Measurements from ENCODE around the gene PYROXD2. TPM values are rescaled to one million over a fixed set of nuclear protein-coding genes. Genes with fewer than 3 reads are reported as not detected.

The PYROXD2 gene
- total RNA-seq, 1 experiment from 2014 or later = 7.0 TPM

- CTCF ChIA-PET = no interaction called here
- Mint-ChIP-seq H3K4me3 (ENCODE audit: low read depth, unreplicated experiment) (no peak overlapping the region), H3K27ac (ENCODE audit: unreplicated experiment) (no peak overlapping the region), H3K27me3 (ENCODE audit: unreplicated experiment) (no peaks in the 10 kb centered on the region), H3K9me3 (ENCODE audit: low read depth, unreplicated experiment) (no peaks in the 10 kb centered on the region), H3K36me3 (ENCODE audit: insufficient read depth, unreplicated experiment) (no peaks in the 10 kb centered on the region), H3K4me1 (ENCODE audit: low read depth, unreplicated experiment) (no peaks in the 10 kb centered on the region)
- intact Hi-C loops (cut with micrococcal nuclease; ENCODE audit: unreplicated experiment) = no loop called here
- no peak for TF ChIP-seq CTCF (IDR thresholded peaks at IDR 0.05; ENCODE audit: unreplicated experiment)
- no TSS peak for BruUV-seq (replicated peaks)
- DNase-seq = no peak
Measured at GRCh38 chr10:98391578-98391991, 23.4 kb downstream of the PYROXD2 start.

DNA sequence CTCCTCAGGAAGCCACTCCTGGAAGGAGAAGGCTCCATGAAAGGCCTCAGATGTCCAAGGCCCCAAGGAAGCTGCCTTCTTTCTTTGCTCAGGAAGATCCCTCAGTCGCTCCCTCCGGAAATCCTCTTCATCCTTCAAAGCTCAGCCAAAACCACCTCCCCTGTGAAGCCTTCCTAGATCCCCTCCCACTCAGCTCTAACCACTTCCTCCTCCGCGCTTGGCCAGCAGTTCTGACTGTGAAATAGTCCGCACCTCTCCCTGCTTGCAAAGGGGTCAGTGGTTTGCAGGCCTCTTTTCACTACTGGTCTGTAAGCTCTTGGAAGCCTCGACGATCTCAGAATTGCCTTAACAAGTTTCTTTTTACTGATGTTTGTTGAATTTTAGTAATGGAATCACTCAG, 23.9 kb downstream of the PYROXD2 start:
- BruUV-seq (replicated peaks) = no TSS peak
- CTCF ChIA-PET = no interaction called here
- no peak overlapping the region for H3K27ac Mint-ChIP-seq (ENCODE audit: unreplicated experiment)
- no peaks in the 10 kb centered on the region for H3K27me3 Mint-ChIP-seq (ENCODE audit: unreplicated experiment)
- TF ChIP-seq CTCF (IDR thresholded peaks at IDR 0.05; ENCODE audit: unreplicated experiment) = no peak
- intact Hi-C loops (cut with micrococcal nuclease; ENCODE audit: unreplicated experiment) = no loop called here
- no peak for DNase-seq
- no peaks in the 10 kb centered on the region for H3K4me1 Mint-ChIP-seq (ENCODE audit: low read depth, unreplicated experiment)
- no peaks in the 10 kb centered on the region for H3K9me3 Mint-ChIP-seq (ENCODE audit: low read depth, unreplicated experiment)
- no peaks in the 10 kb centered on the region for H3K36me3 Mint-ChIP-seq (ENCODE audit: insufficient read depth, unreplicated experiment)
- no peak overlapping the region for H3K4me3 Mint-ChIP-seq (ENCODE audit: low read depth, unreplicated experiment)

GRCh38 chr10:98390406-98390805, 24.6 kb downstream of the PYROXD2 start:
- no peak for DNase-seq
- BruUV-seq (replicated peaks) = no TSS peak
- Mint-ChIP-seq H3K27me3 (ENCODE audit: unreplicated experiment) (no peaks in the 10 kb centered on the region), H3K4me1 (ENCODE audit: low read depth, unreplicated experiment) (no peaks in the 10 kb centered on the region), H3K4me3 (ENCODE audit: low read depth, unreplicated experiment) (no peak overlapping the region), H3K36me3 (ENCODE audit: insufficient read depth, unreplicated experiment) (no peaks in the 10 kb centered on the region), H3K27ac (ENCODE audit: unreplicated experiment) (no peak overlapping the region), H3K9me3 (ENCODE audit: low read depth, unreplicated experiment) (no peaks in the 10 kb centered on the region)
- CTCF ChIA-PET = no interaction called here
- TF ChIP-seq CTCF (IDR thresholded peaks at IDR 0.05; ENCODE audit: unreplicated experiment) = no peak
- intact Hi-C loops (cut with micrococcal nuclease; ENCODE audit: unreplicated experiment) = no loop called here

GRCh38 chr10:98389398-98389797, 25.6 kb downstream of the PYROXD2 start:
- no peaks in the 10 kb centered on the region for H3K27me3 Mint-ChIP-seq (ENCODE audit: unreplicated experiment)
- H3K27ac Mint-ChIP-seq (ENCODE audit: unreplicated experiment) = no peak overlapping the region
- CTCF ChIA-PET = no interaction called here

More at GRCh38 chr10:98389398-98389797, 25.6 kb downstream of the PYROXD2 start:
- Mint-ChIP-seq H3K9me3 (ENCODE audit: low read depth, unreplicated experiment) (no peaks in the 10 kb centered on the region), H3K4me1 (ENCODE audit: low read depth, unreplicated experiment) (no peaks in the 10 kb centered on the region), H3K4me3 (ENCODE audit: low read depth, unreplicated experiment) (no peak overlapping the region), H3K36me3 (ENCODE audit: insufficient read depth, unreplicated experiment) (no peaks in the 10 kb centered on the region)
- no peak for DNase-seq
- no TSS peak for BruUV-seq (replicated peaks)
- no peak for TF ChIP-seq CTCF (IDR thresholded peaks at IDR 0.05; ENCODE audit: unreplicated experiment)
- intact Hi-C loops (cut with micrococcal nuclease; ENCODE audit: unreplicated experiment) = no loop called here
